ENCODE data around the gene DIRAS1. TPM values are rescaled to one million over a fixed set of nuclear protein-coding genes. Genes with fewer than 3 reads are reported as not detected.

Gene DIRAS1
- total RNA-seq: 1.6 TPM

GRCh38 chr19:2720777-2721569 is at the start of gene DIRAS1:
Gene DIRAS1 (minus strand): TSS chr19:2721372. CDS start chr19:2717806, 3,566 bp downstream.

GRCh38 chr19:2739602-2740313 is 18.6 kb upstream of the DIRAS1 start, which contains the start of gene SLC39A3:
Gene SLC39A3 (minus strand): TSS chr19:2740017. CDS start chr19:2737257, 2,760 bp downstream.

DNA sequence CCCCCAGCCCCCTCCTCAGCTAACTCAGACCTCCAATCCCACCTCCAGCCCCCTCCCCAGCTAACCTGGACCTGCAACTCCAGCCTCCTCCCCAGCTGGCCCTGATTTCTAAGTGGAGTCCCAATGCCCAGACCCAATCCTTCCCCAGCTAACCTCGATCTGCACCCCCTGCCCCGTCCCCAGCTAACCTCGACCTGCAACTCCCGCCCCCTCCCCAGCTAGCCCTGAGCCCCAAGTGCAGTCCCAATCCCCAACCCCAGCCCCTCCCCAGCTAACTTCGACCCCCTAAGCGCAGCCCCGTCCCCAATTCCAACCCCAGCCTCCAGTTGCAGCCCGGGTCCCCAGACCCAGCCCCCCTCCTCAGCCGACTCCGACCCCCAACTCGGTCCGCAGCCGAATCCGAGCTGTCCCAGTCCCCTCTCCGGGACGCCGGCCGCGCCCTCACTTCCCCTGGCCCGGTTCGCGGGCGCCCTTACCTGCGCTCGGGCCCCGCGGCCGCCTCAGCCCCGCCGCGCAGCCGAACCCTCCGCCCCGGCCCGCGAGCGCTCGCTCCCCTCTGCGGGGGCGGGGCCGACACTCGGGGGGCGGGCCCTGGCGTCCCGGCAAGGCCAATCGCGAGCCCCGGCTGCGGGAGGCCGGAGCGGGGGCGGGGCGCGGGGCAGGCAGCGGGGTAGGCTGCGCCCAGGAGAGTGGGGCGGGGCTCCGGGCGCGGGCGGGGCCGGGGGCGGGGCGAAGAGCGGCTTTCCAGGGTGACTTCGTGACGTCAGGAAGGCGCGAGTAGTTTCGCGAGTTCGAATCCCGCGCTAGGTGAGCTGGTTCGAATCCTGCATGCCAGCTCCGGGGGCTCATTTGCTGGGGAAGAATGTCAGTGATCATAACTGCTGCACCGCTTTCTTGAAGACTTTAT is 18.7 kb downstream of the DIRAS1 start, which contains the start of gene GNG7:
Gene GNG7 (minus strand): TSS at position 525 of the 907 bp plus-strand sequence. CDS start 182,006 bp downstream, outside the sequence.

Other genes starting within 250 kb of the DIRAS1 start
- gene GADD45B, start 245.2 kb downstream of the DIRAS1 start, total RNA-seq: 73.0 TPM
- 6.3 TPM for gene GNG7, start 18.7 kb downstream of the DIRAS1 start, total RNA-seq
- 24.8 TPM for gene SLC39A3, start 18.6 kb upstream of the DIRAS1 start, total RNA-seq
- 52.5 TPM for gene SGTA, start 61.9 kb upstream of the DIRAS1 start, total RNA-seq
- gene THOP1, start 64.1 kb upstream of the DIRAS1 start, total RNA-seq: 64.0 TPM
- gene ZNF554, start 98.5 kb upstream of the DIRAS1 start, total RNA-seq: 9.1 TPM
- gene ZNF555, start 120.1 kb upstream of the DIRAS1 start, total RNA-seq: 16.7 TPM
- 9.3 TPM for gene ZNF556, start 146.0 kb upstream of the DIRAS1 start, total RNA-seq
- gene ZNF57, start 179.6 kb upstream of the DIRAS1 start, total RNA-seq: 6.1 TPM
- gene ZNF77, start 223.6 kb upstream of the DIRAS1 start, total RNA-seq: 9.3 TPM

Measured in metanephros (tissue), 1 donor.